Measurements from ENCODE around the gene KIRREL2. TPM values are rescaled to one million over a fixed set of nuclear protein-coding genes. Genes with fewer than 3 reads are reported as not detected.

Gene KIRREL2
- total RNA-seq, 2 experiments from 2014 or later, result 1.4 to 2.2 TPM

- no peaks in the 10 kb centered on the region for H3K79me2 ChIP-seq (ENCODE audit: insufficient read depth, low read depth, low read length)
- POLR2A ChIA-PET, result no interaction called here
- no peak overlapping the region for H2AFZ ChIP-seq (ENCODE audit: low read length)
- no peaks in the 10 kb centered on the region for H3K4me1 ChIP-seq (ENCODE audit: insufficient read depth, low read length, poor library complexity, severe bottlenecking)
- no peak overlapping the region for H3K4me2 ChIP-seq (ENCODE audit: low read length)
- H4K20me1 ChIP-seq (ENCODE audit: insufficient read depth, low read length), result no peaks in the 10 kb centered on the region
- intact Hi-C loops (cut with micrococcal nuclease; ENCODE audit: unreplicated experiment), result no loop called here
- H3K9me2 ChIP-seq (ENCODE audit: insufficient read depth, low read length), result no peaks in the 10 kb centered on the region
- DNase-seq (ENCODE audit: low spot score), result no peak
- H3K27ac ChIP-seq (ENCODE audit: low read depth, low read length, poor library complexity, severe bottlenecking), result no peak overlapping the region
- H3K9me3 ChIP-seq (ENCODE audit: low read length), result no peaks in the 10 kb centered on the region
- no peaks in the 10 kb centered on the region for H3K36me3 ChIP-seq (ENCODE audit: insufficient read depth, low read length)
- BruUV-seq (replicated peaks), result no TSS peak
- CTCF ChIA-PET (ENCODE audit: unreplicated experiment), result no interaction called here
- H3K4me3 ChIP-seq (ENCODE audit: low read depth, low read length, poor library complexity, severe bottlenecking), result no peak overlapping the region
- no peak for TF ChIP-seq CTCF (conservative IDR thresholded peaks at IDR 0.05; ENCODE audit: low read length)
- TF ChIP-seq EZH2phosphoT487 (IDR thresholded peaks at IDR 0.05; ENCODE audit: borderline replicate concordance, low read depth, low read length), result no peak
Measured at GRCh38 chr19:35848919-35849505, 7.7 kb upstream of the KIRREL2 start.

GRCh38 chr19:35851213-35852028 is 5.3 kb upstream of the KIRREL2 start:
- Histone ChIP-seq H3K36me3 (ENCODE audit: insufficient read depth, low read length) (no peaks in the 10 kb centered on the region), H3K9me2 (ENCODE audit: insufficient read depth, low read length) (no peaks in the 10 kb centered on the region), H3K4me3 (ENCODE audit: low read depth, low read length, poor library complexity, severe bottlenecking) (no peak overlapping the region), H3K4me1 (ENCODE audit: insufficient read depth, low read length, poor library complexity, severe bottlenecking) (peaks cover 7% of the 10 kb centered on the region), H3K9me3 (ENCODE audit: low read length) (no peaks in the 10 kb centered on the region), H2AFZ (ENCODE audit: low read length) (no peak overlapping the region), H3K79me2 (ENCODE audit: insufficient read depth, low read depth, low read length) (no peaks in the 10 kb centered on the region), H4K20me1 (ENCODE audit: insufficient read depth, low read length) (no peaks in the 10 kb centered on the region), H3K4me2 (ENCODE audit: low read length) (no peak overlapping the region), H3K27ac (ENCODE audit: low read depth, low read length, poor library complexity, severe bottlenecking) (no peak overlapping the region)
- POLR2A ChIA-PET, result no interaction called here
- peak; percentile 52; the same call in 1 of the 2 replicates for TF ChIP-seq CTCF (conservative IDR thresholded peaks at IDR 0.05; ENCODE audit: low read length)
- TF ChIP-seq EZH2phosphoT487 (IDR thresholded peaks at IDR 0.05; ENCODE audit: borderline replicate concordance, low read depth, low read length), result no peak
- CTCF ChIA-PET (ENCODE audit: unreplicated experiment), result no interaction called here
- no peak for DNase-seq (ENCODE audit: low spot score)
- no TSS peak for BruUV-seq (replicated peaks)
- intact Hi-C loops (cut with micrococcal nuclease; ENCODE audit: unreplicated experiment), result no loop called here

All from OCI-LY7 (cell line).